SHP77 (cell line): ENCODE results near the gene CCDC171.
A peak's percentile ranks its signal among the peaks of the same experiment; 100 is the strongest.
"Not testable (repeated sequence)": the region's sequence is repeated elsewhere in the genome, so short reads cannot be mapped to it uniquely, and the experiment has no call there.

ENCODE experiments used
- DNase-seq, 2 experiments: peaks; one replicate each; lab custom pipeline; 2025; lab: John Stamatoyannopoulos, UW

The CCDC171 gene

GRCh38 chr9:15763371-15763770 is 210.5 kb downstream of the CCDC171 start:
- DNase-seq: no peak

GRCh38 chr9:15764131-15764530 is 211.3 kb downstream of the CCDC171 start:
- no peak for DNase-seq

DNA sequence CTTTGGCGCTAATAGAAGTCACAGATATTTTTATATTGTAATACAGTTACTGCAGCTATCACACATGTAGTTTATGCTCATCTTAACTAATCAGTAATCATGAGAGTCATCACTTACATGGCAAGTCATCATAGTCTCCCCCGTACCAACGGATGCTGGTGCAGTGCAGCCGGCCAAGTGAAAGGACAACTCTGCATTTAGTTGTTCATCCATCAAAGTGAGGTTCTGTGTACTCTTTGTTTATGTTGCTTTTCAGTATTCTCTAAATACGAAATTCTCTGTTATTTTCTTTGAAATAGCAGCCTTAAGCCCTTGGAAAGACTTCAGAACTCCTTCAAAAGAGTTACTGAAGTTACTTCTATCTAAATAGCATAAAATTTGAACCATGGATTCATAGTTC is 216.7 kb downstream of the CCDC171 start:
- no peak for DNase-seq

DNA sequence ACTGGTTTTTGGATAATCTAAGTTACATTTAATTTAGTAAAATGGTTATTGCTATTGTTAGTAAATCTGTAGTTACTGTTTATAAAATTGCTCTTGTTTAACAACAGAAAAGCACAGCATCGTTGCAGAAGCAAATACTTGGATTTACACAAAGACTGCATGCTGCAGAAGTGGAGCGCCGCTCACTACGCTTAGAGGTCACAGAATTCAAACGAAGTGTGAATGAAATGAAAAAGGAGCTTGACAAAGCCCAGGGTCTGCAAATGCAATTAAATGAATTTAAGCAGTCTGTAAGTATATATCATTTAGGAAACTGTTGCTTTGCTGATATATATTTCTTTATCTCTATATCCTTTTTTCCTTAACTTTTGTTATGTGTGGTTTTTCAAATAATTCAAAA is 226.0 kb downstream of the CCDC171 start:
- DNase-seq: no peak

DNA sequence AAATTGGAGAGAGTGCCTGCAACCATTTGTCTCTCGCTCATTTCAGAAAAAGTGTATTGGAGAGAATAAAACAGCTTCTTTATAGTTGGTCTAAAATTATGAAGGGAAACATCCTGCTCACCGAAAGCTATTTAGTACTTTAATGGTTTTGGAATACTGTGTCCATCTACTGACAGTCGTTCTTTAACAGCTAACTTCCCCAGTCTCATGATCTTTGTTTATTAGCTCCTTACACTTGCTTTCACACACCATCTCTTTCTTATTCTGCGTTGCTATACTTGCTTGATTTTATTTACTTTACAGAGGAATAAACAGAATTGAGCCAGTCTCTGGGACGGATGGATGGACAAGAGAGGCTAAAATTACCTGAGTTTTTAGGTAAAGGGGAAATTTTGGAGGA is 229.3 kb downstream of the CCDC171 start:
- no peak for DNase-seq

- DNase-seq: no peak
These were observed 232.7 kb downstream of the CCDC171 start for GRCh38 chr9:15785584-15785983.

DNA sequence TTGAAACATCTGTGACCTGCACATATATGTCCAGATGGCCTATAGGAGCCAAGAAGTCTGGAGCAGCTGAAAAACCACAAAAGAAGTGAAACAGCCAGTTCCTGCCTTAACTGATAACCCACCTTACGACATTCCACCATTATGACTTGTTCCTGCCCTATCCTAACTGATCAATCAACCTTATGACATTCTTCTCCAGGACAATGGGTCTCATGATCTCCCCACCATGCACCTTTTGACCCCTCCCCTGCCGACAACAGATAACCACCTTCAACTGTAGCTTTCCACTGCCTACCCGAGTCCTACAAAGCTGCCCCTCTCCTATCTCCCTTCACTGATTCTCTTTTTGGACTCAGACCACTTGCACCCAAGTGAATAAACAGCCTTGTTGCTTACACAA is 233.8 kb downstream of the CCDC171 start:
- DNase-seq: no peak

- DNase-seq: not testable (repeated sequence)
These were observed 257.5 kb downstream of the CCDC171 start for GRCh38 chr9:15810219-15810899.

DNA sequence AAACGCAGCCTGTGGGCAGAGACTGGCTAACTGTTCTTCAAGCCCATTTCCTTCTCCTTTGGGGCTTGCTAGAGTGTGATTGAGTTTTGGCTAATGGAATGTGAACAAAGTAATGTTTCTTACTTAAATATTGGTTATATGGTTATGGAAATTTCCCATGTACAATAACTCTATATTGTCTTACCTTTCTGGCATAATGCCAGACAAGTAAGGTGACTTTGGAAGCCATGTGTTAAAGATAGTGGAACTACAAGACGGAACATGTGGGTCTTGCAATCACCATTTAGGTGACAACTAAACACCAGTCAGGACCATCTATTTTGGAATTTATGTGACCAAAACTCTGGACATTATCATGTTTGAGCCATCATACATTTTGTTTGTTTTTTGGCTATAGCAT is 260.2 kb downstream of the CCDC171 start:
- no peak for DNase-seq

- DNase-seq: peak in 1 of 2 experiments; percentile 3
These were observed 271.5 kb downstream of the CCDC171 start for GRCh38 chr9:15824310-15824709.

GRCh38 chr9:15831384-15831783 is 278.5 kb downstream of the CCDC171 start:
- DNase-seq: no peak

DNA sequence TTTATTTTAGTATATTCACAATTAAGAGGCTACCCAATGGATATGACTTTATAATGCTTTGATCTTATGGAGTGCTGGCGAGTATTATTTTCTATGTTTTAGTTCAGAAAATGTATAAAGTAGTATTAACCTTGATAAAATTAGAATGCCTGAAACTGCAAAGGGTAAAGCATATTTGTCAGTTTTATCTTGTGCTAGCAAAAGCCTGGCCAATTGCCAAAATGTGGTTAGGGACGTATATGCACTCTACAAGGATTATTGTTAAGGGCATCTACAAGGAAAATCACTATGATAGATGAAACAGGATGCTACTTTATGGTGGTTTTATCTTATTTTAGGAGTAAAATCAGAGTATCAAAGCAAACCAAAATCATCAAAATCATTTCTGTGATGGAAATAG is 281.7 kb downstream of the CCDC171 start:
- peak; percentile 26 to 28 for DNase-seq

DNA sequence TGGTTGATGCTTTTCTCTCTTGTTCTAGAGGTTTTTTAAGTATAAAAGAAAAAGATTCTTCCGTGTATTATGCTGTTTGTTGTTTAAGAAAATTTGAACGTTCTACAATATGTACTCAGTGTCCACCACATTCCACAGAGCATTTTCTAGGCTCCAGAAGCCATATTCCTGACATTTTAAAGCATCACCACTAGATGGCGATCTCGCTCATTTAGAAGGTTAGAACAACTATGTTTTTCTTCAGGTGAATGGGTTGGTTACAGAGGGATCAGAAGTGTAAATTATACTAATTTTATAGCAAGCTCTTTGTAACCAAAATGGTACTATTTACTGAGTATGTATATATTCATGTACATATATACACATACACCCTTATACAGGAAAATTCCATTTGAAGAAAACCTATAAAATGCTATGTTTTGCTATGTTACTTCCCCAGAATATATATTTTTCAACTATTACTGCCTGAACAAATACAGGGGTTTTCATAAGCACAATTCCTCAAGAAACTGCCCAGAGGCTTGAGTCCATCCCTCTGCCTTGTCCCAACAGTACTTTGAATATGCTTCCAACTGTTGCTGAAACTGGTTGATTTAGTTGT is 284.3 kb downstream of the CCDC171 start:
- DNase-seq: peak; percentile 12 to 51

- no peak for DNase-seq
These were observed 289.2 kb downstream of the CCDC171 start for GRCh38 chr9:15842051-15842450.

- no peak for DNase-seq
These were observed 290.5 kb downstream of the CCDC171 start for GRCh38 chr9:15843316-15843715.

- no peak for DNase-seq
These were observed 291.1 kb downstream of the CCDC171 start for GRCh38 chr9:15843931-15844330.

- DNase-seq: no peak
These were observed 293.8 kb downstream of the CCDC171 start for GRCh38 chr9:15846611-15847010.

DNA sequence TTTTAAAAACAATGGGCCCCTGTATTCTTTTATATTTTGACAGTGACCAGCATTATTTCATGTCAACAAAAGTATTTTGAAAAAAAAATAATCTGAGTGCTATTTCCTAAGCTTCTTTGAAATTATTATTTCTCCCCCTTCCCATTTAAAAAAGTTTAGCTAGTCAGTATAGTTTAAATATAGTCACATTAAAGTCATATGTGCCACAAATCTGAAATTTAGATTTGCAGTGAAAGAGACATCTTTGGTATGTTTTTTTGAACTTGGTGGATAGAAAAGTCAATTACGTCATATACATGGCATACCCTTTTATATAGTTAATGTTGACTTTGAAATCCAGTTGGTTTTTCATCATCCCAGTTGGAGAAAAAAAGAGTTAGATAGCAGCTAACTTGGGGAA is 297.0 kb downstream of the CCDC171 start:
- DNase-seq: no peak

GRCh38 chr9:15851766-15852165 is 298.9 kb downstream of the CCDC171 start:
- DNase-seq: no peak

DNA sequence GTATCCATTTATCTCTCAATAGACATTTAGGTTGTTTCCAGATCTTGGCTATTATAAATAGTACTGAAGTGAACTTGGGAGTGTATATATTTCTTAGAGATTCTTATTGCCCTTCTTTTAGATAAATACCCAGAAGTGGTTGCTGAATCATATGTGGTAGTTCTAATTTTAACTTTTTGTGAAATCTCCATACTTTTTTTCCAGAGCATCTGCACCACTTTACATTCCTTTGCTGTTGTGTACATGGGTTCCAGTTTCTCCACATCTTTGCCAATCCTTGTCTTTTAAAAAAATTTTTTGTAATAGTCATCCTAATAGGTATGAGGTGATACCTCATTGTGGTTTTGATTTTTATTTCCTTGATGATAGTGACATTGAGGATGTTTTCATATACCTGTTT is 303.7 kb downstream of the CCDC171 start:
- no peak for DNase-seq

GRCh38 chr9:15867334-15867733 is 314.5 kb downstream of the CCDC171 start:
- DNase-seq: peak; percentile 25 to 33

GRCh38 chr9:15867988-15868387 is 315.1 kb downstream of the CCDC171 start:
- peak; percentile 34 to 62 for DNase-seq

DNA sequence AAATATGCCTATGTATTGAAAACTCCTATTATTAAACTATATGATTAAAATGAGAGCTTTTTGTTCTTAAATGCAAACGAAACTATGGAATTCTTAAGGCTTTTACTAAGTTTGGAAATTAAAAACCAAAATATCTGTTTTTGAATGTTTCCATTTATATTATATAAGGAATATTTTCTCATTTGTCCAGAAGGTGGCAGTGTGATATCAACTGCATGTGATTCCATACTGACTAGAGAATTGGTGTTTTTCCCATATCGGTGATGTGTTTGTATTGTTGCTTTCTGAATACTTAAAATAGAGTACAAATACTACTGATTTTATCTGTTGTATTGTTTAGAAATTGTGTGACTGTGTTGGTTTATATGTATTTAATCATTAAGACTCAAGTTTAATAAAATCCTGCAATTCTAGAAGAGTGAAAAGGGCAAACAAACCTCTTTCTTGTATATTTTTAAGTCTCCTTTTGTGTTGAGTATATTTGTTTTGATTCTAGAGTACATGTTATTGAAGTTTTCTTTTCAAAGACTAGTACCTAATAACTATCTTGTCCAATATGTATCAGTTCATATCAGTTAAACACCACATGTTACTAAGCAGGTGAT is 320.8 kb downstream of the CCDC171 start:
- peak; percentile 20 to 52 for DNase-seq

- DNase-seq: no peak
These were observed 329.5 kb downstream of the CCDC171 start for GRCh38 chr9:15882328-15882727.
